Neuron (in vitro differentiated cells): Measurements from ENCODE around the gene FNDC1.

ENCODE experiments used
- H2AFZ ChIP-seq: one replicate; pipeline ENCODE4 v1.6.1; 2013; ENCODE audit warnings: low read depth, mild to moderate bottlenecking, inconsistent platforms, low read length, moderate library complexity
- H3K27me3 ChIP-seq: one replicate; pipeline ENCODE4 v1.6.1; 2013; ENCODE audit warnings: low read length; ENCODE audit not compliant: insufficient read depth
- H3K36me3 ChIP-seq: one replicate; pipeline ENCODE4 v1.6.1; 2013; ENCODE audit warnings: low read length; ENCODE audit not compliant: insufficient read depth
- H3K4me1 ChIP-seq: one replicate; pipeline ENCODE4 v1.6.1; 2013; ENCODE audit warnings: low read length; ENCODE audit not compliant: insufficient read depth
- H3K4me3 ChIP-seq: 2 replicates; pipeline ENCODE4 v1.5.1; 2013; ENCODE audit warnings: mild to moderate bottlenecking, low read length, moderate library complexity
- H3K9me3 ChIP-seq: one replicate; pipeline ENCODE4 v1.6.1; 2013; ENCODE audit warnings: low read length

Gene FNDC1

DNA sequence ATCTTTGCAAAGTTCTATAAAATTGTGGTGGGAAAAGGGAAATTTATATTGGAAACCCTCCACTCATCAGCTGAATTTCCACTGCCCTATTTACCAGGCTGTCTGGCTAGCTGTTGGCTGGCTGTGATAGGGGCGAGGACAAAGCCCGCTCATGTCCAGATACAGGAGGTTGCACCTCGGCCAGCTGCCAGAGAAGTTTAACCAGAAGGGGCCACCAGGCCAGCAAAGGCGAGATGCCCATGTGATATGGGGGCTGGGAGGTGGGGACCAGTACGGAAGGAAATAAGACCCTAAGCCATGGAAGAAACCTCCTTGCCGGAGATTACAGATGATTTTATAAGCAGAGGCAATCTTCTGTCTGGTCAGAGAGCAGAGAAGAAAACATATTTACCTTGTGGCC, 143.8 kb downstream of the FNDC1 start:
- no peak overlapping the region for H2AFZ ChIP-seq
- H3K4me3 ChIP-seq = no peak overlapping the region
- H3K4me1 ChIP-seq = no peaks in the 10 kb centered on the region
- H3K36me3 ChIP-seq = no peaks in the 10 kb centered on the region
- H3K27me3 ChIP-seq = no peaks in the 10 kb centered on the region
- no peaks in the 10 kb centered on the region for H3K9me3 ChIP-seq

DNA sequence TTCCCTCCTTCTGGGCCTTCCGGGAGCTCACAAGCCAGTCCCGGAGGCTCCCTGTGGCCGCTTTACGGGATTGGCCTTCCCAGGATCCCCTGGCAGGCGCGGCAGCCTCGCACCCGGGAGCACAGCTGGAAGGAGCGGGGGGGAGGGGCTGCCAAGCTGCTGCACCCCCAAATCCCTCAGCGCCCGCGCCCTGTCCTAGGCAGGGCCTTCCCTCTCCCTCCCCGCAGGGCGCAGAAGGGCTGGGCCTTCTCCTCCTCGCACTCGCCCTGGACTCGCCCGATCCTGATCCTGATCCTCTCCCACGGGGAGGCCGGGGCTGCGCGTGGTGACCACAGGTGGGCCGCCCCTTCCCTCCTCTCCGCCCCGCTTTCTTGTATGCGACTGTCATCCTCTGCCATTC, 146.4 kb downstream of the FNDC1 start:
- no peaks in the 10 kb centered on the region for H3K4me1 ChIP-seq
- no peaks in the 10 kb centered on the region for H3K36me3 ChIP-seq
- no peak overlapping the region for H3K4me3 ChIP-seq
- no peaks in the 10 kb centered on the region for H3K9me3 ChIP-seq
- H2AFZ ChIP-seq = no peak overlapping the region
- H3K27me3 ChIP-seq = no peaks in the 10 kb centered on the region

DNA sequence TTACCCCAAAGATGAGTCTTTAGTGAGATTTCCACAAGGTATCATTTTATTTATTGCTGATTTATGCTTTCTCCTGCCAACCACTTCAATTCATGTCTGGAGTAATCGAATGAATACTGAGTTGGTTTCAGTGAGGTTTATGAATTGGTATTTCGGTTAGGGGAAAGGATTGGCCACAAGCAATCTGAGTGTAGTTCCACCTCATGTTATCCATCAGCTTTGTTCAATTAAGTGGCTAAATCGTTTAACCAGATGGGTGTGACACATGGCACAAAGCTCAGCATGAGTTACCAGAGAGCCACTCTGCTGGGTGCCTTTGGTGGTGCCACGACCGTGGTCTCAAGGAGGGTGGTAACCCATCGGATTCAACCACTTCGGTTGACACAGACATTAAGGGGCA, 148.2 kb downstream of the FNDC1 start:
- H3K4me3 ChIP-seq = no peak overlapping the region

DNA sequence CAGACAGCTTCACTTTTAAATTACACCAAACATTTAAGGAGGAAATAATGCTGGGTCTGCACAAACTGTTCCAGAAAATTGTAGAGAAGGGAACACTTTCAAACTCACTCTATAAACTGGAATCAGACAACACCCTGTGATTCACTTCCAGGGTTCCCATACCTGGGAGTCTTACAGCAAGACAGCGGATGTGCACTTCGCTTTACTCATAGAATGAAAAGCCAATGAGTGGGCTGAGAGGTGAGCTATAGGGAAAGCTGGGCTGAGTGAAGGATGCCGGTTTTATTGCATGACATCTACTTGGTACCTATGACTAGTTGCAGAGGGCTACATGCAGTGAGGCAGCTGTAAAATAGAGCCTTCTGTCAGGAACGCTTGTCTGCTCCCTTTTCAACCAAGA, 152.1 kb downstream of the FNDC1 start:
- Histone ChIP-seq H3K4me1 (no peaks in the 10 kb centered on the region), H3K9me3 (no peaks in the 10 kb centered on the region), H2AFZ (no peak overlapping the region), H3K27me3 (peaks cover under 1% of the 10 kb centered on the region), H3K36me3 (no peaks in the 10 kb centered on the region), H3K4me3 (no peak overlapping the region)

More for the DNA sequence above, 148.2 kb downstream of the FNDC1 start:
- Histone ChIP-seq H3K4me1 (no peaks in the 10 kb centered on the region), H3K27me3 (no peaks in the 10 kb centered on the region), H3K9me3 (no peaks in the 10 kb centered on the region), H2AFZ (no peak overlapping the region), H3K36me3 (no peaks in the 10 kb centered on the region)
